ENCODE measurements around the gene FBXO7.

Gene FBXO7

DNA sequence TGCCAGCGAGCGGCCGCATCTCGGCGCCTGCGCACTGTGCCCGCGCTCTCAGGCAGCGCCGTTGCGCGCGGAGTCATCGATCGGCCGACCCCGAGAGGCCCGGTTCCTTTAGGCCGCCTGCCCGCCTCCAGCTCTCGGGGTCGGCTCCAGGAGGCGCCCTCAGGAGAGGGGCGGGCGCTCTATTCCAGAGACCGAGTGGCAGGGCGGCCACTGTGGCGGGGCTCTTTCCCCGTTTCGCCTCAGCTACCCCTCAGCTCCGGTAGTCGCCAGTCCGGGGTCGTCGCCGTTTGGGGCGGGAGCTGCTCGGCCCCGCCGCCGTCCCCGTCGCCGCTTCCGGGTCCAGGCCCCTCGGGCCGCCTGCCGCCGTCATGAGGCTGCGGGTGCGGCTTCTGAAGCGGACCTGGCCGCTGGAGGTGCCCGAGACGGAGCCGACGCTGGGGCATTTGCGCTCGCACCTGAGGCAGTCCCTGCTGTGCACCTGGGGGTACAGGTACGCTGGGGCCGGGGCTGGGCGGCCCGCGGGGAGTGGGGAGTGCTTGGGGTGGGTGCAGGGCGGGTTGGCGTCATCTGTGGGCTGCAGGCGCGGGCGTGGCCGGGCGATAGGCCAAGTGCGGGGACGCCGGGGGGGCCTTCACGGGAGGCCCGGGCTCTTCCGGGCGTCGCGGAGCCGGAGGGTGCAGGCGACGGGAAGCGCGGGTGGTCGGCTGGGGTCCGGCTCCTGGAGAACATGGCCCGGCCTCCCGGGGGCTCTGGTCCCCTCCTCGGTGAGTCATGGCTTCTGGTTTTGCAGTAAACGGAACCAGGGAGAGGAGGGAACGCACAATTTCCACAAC, at the start of gene FBXO7:
Gene FBXO7 (plus strand): TSS at position 177 of the 833 bp plus-strand sequence. CDS start 192 bp downstream, at position 369.
- TF ChIP-seq CTCF (conservative IDR thresholded peaks at IDR 0.05; ENCODE audit: control insufficient read depth, insufficient read depth, low read depth, low read length), result peak; percentile 24
- H3K4me3 ChIP-seq (ENCODE audit: control insufficient read depth, low read depth, low read length), result peak within 1 kb of the TSS; percentile 60
- DNase-seq (ENCODE audit: low read depth), result peak; percentile 88

- no peak overlapping the region for H3K4me3 ChIP-seq (ENCODE audit: control insufficient read depth, low read depth, low read length)
- TF ChIP-seq CTCF (conservative IDR thresholded peaks at IDR 0.05; ENCODE audit: control insufficient read depth, insufficient read depth, low read depth, low read length), result no peak
- DNase-seq (ENCODE audit: low read depth), result no peak
Measured at GRCh38 chr22:32426881-32427280, 47.7 kb upstream of the FBXO7 start.

DNA sequence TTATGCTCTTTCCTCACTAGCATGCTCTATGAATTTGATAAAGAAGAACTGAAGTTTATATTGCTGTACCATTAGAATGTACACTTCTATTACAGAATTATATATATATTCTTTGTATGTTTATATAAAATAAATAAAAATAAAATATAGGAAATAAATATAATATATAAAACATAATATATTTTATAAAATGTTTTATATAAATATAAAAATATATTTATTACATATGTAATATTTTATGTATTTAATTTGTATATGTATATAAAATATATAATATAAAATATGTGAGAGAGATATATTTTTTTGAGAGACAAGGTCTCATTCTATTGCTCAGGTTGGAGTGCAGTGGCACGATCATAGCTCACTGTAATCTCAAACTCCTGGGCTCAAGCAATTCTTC, 44.3 kb upstream of the FBXO7 start:
- no peak overlapping the region for H3K4me3 ChIP-seq (ENCODE audit: control insufficient read depth, low read depth, low read length)
- no peak for DNase-seq (ENCODE audit: low read depth)
- TF ChIP-seq CTCF (conservative IDR thresholded peaks at IDR 0.05; ENCODE audit: control insufficient read depth, insufficient read depth, low read depth, low read length), result no peak

DNA sequence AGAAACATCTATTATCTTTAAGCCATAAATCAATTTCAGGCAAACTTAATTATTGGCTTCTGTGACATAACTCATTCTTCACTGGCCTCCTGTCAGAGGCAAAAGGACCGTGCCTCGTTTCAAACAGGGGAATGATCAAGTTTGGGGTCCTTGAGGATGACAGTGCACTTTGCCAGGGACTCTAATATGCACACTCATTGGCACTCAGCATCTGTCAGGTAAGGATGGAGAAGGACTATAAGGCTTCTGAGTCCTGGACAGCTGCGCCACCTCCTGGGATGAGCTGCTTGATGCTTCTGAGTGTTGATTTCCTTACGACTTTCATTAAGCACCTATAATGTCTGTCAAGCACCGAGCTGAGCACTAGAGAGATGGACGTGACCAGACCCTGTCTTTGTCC, 30.5 kb upstream of the FBXO7 start:
- peak; percentile 2 for DNase-seq (ENCODE audit: low read depth)
- no peak overlapping the region for H3K4me3 ChIP-seq (ENCODE audit: control insufficient read depth, low read depth, low read length)
- TF ChIP-seq CTCF (conservative IDR thresholded peaks at IDR 0.05; ENCODE audit: control insufficient read depth, insufficient read depth, low read depth, low read length), result peak; percentile 4

GRCh38 chr22:32446321-32446720, 28.3 kb upstream of the FBXO7 start:
- H3K4me3 ChIP-seq (ENCODE audit: control insufficient read depth, low read depth, low read length), result no peak overlapping the region
- no peak for TF ChIP-seq CTCF (conservative IDR thresholded peaks at IDR 0.05; ENCODE audit: control insufficient read depth, insufficient read depth, low read depth, low read length)
- peak; percentile 47 for DNase-seq (ENCODE audit: low read depth)

GRCh38 chr22:32448980-32449379, 25.6 kb upstream of the FBXO7 start:
- no peak for DNase-seq (ENCODE audit: low read depth)
- H3K4me3 ChIP-seq (ENCODE audit: control insufficient read depth, low read depth, low read length), result no peak overlapping the region
- TF ChIP-seq CTCF (conservative IDR thresholded peaks at IDR 0.05; ENCODE audit: control insufficient read depth, insufficient read depth, low read depth, low read length), result no peak
